Smooth muscle cell of the brain vasculature (primary cell): ENCODE measurements around the gene TNRC6C.
"Not testable (repeated sequence)": the region's sequence is repeated elsewhere in the genome, so short reads cannot be mapped to it uniquely, and the experiment has no call there.

Experiments used
- DNase-seq: peaks from one replicate; pipeline ENCODE4 v3.0.0-alpha.2; 2012; ENCODE audit warnings: low read depth, low spot score

The TNRC6C gene

DNA sequence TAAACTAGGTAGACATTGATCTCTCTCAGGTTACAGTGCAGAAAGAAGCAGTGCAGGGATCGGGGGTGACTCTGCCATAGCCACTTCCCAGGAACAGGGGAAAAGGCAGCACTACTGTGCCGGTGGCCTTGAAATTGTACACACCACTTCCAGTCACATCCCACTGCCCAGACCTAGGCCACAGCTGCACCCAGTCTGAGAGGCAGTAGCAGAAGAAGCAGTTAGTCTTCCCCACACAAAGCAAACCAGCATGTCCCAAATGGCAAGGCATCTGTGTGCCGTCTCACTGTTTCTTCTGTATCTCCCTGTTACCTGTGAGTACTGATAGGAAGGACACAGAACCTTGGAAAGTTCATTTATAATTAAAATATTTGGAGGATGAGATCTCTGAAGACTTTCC is 123.0 kb downstream of the TNRC6C start:
- DNase-seq: no peak

DNA sequence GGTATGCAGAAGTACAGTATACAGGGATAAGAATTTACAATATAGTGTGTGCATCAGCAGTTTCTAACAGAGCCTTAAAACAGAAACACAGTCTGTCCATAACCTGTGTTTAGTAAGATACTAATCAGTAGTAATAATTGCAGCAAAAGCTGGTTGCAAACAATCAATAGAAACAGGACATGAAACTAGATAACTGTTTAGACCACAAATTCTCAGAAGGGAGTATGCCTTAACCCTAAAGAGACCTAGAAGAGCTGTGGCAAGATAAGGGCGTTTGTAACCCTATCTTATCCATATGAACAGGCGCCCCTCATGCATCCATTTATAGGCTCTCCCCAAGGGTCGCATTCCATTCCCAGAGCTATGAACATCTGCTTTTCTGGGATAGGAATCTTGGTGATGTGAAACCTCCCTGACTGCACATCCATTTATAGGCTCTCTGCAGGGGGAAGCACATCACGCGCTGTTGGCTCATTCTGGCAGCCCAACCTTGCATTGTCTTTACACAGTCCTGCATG is 123.9 kb downstream of the TNRC6C start:
- DNase-seq: not testable (repeated sequence)

DNA sequence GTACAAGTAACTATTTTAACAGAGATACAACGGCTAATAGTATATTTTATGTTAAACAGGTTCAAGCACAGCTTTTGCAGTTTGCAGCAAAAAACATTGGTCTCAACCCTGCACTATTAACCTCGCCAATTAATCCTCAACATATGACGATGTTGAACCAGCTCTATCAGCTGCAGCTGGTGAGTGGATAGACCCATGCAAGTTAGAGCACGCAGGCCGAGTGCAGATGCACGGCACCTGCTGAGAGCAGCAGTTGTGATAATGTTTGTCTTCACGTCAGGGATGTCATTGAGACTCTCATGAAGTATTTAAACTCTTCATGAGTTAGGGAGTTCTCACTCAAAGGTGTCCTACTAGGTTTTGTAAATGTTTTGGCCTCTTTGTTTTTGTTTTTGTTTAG is 124.5 kb downstream of the TNRC6C start:
- DNase-seq: no peak

DNA sequence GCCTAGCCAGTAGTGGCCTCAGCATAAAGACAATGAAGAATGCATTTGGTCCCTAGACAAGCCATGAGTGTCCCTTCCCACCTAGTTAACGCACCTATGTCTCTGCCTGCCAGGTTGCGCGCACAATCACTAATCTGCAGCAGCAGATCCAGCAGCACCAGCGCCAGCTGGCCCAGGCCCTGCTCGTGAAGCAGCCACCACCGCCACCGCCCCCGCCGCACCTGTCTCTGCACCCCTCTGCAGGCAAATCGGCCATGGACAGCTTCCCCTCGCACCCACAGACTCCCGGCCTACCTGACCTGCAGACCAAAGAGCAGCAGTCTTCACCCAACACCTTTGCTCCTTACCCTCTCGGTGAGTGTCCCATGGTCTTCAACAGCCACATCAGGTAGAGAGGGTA is 128.2 kb downstream of the TNRC6C start:
- DNase-seq: no peak

DNA sequence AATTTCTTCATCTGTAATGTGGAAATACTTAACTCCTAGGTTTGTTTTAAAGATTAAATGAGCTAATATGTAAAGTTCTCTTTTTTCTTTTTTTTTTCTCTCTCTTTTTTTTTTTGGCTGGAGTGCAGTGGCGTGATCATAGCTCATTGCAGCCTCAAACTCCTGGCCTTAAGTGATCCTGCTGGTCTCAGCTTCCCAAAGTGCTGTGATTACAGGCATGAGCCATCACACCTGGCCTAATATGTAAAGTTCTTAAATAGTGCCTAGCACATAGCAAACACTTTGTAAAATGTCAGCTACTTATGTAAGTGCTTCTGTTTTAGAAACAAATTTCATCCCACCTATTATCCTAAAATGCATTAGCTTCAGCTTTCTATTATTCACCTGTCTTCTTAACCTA is 130.0 kb downstream of the TNRC6C start:
- no peak for DNase-seq

DNA sequence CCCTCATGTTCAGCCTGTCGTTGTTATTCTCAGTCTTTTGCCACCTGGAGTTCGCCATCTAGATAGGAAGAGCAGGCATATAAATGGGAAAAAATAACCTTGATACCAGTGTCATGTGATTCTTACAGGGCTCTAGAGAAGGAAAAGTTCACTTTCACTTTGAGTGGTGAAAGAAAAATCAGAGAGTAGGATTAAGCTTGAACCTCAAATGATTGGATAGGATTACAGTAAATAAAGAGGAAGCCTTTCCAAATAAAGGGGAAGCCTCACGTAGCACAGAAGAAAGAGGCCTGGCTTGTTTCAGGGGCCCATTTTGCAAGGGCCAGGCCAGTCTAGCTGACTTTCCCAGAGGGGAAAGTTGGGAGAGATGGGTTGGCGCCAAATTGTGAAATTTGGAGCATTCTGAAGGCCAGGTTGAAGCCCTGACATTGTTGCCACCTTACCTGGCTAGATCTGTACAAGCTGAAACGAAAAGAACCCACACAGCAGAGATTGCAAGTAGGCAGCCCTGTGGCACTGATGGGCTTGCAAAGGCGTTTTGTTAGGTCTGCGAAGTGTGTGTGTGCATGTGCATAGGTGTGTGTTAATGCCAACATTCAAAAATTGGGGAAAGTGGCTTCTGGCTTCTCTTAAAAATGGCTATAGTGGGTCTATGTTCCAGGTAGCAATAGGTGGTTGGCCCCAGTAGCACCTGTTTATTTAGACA is 131.2 kb downstream of the TNRC6C start:
- DNase-seq: no peak

DNA sequence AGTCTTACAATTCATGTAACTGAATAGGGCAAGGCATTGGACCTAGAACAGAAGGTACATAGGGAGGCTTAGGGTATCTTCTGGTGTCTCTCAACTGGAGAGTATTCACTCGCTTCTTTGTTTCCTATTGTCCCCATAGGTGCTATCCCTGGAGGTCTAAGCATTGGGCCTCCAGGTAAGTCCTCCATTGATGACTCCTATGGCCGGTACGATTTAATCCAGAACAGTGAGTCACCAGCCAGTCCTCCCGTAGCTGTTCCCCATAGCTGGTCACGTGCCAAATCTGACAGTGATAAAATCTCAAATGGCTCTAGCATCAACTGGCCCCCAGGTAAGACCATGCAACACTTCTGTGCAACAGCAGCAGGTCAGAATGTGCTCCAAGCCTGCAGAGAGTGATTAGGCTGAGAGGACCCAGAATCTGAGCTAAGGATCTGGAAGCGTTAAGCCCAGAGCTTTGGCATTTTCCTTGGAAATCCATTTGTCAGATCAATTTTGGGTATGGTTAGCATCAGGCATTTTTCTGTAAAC is 134.4 kb downstream of the TNRC6C start:
- no peak for DNase-seq

DNA sequence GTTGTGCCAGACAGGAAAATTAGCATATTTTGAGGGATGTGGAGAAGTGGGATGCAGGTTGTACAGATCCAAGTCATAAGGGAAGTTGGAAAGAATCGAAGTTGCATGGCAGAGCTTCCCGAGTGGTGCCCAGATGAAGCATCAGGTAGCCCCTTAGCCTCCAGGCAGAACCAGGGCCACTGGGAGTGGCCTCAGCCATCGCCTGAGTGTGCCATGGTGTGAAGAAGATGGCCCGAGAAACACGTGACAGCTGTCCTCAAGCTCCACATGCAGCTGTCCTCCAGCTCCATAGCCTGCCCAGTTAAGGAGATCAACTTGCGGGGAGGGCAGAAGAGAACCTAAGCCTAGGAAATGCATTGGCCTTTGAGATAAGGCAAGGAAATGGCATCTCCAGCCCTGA is 136.5 kb downstream of the TNRC6C start:
- no peak for DNase-seq

DNA sequence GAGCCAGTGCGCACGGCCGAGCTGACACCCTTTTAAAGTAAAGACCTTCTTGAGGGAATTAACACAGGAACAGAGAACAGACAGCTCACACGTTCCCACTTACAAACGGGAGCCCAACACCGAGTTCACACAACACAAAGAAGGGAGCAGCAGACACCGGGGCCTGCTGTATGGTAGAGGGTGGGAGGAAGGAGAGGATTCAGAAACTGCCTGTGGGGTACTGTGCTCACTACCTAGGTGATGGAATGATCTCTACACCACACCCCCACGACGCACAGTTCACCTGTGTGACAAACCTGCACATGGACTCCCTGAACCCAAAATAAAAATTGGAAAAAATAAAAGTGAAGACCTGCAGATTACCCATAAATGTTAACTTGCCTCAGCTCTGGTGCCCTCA is 137.6 kb downstream of the TNRC6C start:
- DNase-seq: no peak

DNA sequence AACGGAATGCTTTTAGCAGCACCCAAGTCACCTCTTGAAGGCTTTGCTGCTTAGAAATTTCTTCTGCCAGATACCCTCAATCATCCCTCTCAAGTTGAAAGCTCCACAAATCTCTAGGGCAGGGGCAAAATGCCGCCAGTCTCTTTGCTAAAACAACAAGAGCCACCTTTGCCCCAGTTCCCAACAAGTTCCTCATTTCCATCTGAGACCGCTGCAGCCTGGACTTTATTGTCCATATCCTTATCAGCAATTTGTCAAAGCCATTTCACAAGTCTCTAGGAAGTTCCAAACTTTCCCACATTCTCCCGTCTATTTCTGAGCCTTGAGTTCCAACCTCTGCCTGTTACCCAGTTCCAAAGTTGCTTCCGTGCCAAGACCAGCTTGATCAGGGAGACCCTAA is 142.6 kb downstream of the TNRC6C start:
- no peak for DNase-seq

DNA sequence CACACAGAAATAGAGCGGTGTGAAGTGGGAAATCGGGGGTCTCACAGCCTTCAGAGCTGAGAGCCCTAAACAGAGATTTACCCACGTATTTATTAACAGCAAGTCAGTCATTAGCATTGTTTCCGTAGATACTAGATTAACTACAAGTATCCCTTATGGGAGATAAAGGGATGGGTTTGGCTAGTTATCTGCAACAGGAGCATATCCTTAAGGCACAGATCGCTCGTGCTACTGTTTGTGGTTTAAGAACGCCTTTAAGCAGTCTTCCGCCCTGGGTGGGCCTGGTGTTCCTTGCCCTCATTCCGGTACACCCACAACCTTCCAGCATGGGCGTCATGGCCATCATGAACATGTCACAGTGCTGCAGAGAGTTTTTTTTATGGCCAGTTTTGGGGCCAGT is 143.0 kb downstream of the TNRC6C start:
- no peak for DNase-seq

DNA sequence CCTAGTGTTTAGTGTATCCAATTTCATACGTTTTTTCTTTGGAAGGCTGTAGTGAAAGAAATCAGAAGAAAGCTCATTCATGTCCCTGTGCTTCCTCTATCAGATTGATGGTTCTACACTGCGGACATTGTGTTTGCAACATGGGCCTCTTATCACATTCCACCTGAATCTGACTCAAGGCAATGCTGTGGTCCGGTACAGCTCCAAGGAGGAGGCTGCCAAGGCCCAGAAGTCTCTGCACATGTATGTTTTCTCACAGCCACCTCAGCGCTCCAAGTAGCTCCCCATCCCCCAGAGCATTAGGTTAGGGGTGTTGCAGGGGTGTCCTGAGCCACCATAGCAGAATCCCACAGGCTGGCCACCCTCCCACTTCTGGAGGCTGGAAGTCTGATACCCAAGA is 144.8 kb downstream of the TNRC6C start:
- no peak for DNase-seq

DNA sequence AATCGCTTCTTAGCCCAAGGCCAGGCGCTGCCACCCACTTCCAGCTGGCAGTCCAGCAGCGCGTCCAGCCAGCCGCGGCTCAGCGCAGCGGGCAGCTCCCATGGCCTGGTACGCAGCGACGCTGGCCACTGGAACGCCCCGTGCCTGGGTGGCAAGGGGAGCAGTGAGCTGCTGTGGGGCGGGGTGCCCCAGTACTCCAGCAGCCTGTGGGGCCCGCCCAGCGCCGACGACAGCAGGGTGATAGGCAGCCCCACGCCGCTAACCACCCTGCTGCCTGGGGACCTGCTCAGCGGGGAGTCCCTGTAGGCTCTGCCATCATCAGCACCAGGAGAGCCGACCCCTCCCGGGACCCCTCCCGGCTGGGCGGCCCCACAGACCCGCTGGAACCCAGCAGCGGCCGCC is 146.0 kb downstream of the TNRC6C start:
- no peak for DNase-seq

DNA sequence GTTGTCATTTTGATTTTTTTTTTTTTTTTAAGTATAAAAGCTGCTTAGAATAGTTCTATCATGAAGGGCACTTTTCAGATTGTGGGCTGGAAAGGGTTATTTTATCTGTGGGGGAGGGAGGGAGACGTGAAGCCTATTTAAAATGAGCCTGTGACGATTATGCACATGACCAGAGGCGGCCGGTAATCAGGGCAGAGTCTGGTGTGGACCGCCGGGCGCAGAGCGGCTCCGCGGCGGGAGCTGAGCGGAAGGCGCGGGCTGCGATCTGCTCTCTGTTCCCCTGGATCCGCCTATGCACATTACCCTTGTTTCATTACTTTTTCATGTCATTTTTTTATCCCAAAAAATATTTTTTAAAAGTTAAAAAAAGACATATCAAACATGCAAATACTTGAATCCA is 146.6 kb downstream of the TNRC6C start:
- DNase-seq: no peak

DNA sequence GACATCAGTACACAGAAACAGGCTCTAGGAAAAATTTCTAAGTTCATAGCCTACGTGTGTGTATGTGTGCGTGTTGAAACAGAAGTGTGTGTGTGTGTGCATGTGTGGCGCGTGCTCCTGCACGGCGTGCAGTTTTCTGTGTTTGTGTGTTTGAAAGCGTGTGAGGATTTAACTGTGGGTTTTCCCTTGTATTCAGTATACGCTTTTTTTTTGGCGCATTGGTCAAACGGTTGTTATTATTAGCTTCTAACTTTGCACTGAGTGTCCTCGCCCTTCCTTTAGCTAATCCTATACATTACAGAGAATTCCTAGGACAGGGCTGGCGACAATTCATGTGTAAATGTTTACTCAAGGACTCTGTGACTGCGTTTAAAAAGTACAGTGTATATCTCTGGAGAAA is 147.0 kb downstream of the TNRC6C start:
- DNase-seq: no peak

DNA sequence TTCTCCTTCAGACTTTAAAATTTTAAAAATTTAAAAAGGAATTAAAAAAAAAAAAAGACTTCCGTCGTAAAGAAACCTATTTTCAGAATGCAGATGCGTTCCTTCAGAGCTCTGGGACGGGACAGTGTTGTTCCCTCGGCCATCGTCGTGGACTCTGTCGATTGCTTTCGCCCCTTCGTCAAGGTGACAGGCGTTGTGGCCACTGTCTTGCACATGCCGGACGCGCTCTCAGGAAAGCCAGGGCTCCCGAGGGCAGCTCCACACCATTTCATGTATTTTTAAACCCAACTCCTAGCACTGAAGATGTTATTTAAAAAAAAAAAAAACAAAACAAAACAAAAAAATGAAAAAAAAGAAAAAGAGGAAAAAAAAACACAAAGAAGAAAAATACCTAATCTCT is 147.7 kb downstream of the TNRC6C start:
- no peak for DNase-seq

DNA sequence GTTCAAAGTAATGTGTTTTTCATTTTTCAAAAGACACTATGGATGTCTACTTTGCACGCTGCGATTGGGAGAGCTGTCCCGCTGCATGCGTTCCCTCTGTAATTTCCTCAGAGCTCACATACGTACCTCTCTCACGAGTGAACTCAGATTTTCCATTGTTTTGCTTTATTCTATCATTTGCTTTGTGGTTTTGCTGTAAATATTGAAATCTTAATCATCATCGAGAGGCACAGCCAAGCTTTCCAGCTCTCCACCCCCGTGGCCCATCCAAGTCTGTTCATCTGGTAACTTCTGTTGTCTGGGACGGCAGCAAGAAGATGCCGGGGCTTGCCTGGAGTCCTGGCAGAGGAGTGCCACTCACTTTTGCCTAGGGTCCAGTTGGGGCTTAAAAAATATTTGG is 149.0 kb downstream of the TNRC6C start:
- no peak for DNase-seq

DNA sequence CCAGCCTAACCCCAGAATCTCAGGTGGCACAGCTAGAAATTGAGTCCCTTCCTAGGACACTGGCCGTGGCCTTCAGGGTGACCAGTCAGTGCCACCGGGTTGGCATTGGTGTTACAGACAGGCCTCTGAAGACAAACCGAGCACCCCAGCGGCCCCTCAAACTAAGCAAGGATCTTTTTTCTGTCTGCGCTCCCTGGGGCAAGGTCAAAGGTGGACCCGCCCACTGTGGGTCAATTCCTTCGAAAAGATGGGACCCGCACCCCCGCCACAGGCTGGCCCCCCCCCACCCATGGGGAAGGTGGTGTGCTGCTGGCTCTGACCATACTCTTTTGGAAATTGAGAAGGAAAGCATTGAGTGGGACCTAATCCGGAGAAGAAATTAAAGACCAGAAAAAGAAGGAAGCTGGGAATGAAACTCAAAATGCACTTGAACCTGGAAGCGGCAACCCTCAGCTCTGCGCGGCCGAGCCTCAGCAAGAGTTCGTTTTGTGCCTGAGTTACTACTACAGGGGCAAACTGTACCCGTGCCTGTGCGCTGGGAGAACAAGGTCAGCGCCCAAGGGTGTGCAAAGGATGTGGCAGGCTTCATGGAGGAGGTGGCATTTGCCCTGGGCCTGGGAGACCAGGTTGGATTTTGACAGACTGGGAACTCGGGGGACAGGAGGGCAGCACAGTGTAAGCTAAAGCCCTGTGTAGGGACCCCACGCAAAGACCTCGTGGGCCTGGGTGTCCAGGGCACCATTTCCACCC is 149.6 kb downstream of the TNRC6C start:
- no peak for DNase-seq

DNA sequence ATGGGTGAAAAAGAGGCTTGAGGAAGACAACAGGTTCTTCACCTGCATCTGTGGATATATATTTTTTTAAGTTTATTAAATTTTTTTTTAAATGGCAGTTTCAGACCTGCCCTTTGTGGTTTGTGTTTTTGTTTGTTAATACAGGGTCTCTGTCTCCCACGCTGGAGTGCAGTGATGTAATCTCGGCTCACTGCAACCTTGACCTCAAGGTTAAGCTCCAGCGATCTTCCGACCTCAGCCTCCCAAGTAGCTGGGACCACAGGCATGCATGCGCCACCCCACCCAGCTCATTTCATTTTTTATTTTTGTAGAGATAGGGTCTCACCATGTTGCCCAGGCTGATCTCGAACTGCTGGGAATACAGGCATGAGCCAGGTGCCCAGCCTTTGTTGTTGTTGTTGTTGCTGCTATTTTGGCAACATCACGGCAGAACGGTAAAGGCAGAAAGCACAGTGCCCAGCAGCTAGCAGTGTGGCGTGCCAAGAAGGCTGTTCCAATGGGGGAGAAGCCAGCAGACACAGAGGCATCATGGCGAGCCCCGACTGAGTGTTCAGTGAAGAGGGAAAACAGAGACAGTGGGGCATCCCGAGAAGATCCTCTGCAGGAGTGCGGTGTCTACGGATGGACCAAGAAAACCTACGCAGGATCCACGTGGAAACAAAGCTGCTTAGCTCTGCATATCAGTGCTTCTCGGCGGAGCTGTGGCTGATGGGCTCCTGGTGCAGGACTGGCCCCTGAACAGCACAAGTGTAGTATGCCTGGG is 150.4 kb downstream of the TNRC6C start:
- DNase-seq: no peak

DNA sequence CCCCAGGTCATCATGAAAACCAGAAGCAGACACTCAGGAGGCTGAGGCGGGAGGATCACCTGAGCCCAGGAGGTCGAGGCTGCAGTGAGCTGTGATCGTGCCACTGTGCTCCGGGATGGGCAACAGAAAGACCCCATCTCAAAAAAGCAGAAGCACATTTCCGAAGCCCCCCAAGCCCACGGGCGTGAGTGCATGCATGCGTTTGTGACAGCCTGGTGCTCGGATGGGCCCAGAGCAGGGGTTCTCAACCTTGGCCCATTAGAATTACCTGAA is 150.9 kb downstream of the TNRC6C start:
- no peak for DNase-seq

DNA sequence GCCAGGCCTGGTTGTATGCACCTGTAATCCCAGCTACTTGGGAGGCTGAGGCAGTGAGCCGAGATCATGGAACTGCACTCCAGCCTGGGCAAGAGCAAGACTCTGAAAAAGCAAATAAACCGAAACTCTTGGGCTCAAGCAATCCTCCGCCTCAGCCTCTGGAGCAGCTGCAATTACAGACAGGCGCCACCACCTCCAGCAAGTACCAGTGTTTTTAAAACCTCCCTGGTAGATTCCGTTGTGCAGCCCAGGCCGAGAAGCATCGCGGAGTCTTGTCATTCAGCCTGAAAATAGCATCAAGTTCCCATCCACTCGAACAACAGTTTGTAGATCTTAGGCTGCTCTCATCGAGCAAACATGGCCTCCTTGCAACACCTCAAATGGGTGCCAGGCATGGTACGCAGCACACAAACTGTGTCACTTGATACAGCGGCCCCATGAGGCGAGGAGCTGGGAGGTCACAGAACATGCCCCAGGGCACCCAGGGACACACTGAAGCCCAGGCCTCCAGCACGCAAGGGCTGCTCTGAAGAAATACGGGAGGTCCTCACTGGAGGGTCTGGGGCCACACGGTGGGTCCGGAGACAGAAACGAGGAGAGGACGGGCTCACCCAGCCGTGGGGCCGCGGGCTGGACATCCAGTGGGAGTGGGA is 152.0 kb downstream of the TNRC6C start:
- DNase-seq: no peak
